WTC11 (cell line): ENCODE data around the gene FBXO36. TPM values are rescaled to one million over a fixed set of nuclear protein-coding genes. Genes with fewer than 3 reads are reported as not detected.

ENCODE experiments used
- ATAC-seq: fragments of 200-7000 bp; cut with Tn5 transposase; 2 replicates; pipeline ENCODE4 v1.10.0; 2021; ENCODE audit warnings: mild to moderate bottlenecking, moderate library complexity
- CTCF ChIA-PET: fragments of 300-600 bp; sonication (Branson Sonifier 250); formaldehyde crosslinking; loops from one replicate; lab custom pipeline; 2021; ENCODE audit warnings: antibody characterized with exemption; lab: Charles Lee
- POLR2A ChIA-PET: fragments of 350-600 bp; sonication (Branson Sonifier 250); formaldehyde crosslinking; loops from one replicate; lab custom pipeline; 2021; ENCODE audit warnings: antibody characterized with exemption; lab: Charles Lee
- DNase-seq: peaks from one replicate; pipeline ENCODE4 v3.0.0; 2021; ENCODE audit warnings: low spot score
- H3K27ac Mint-ChIP-seq: 2 replicates; pipeline ENCODE4 v1.8.0; 2021; ENCODE audit warnings: mixed read lengths
- H3K27me3 Mint-ChIP-seq: 2 replicates; pipeline ENCODE4 v1.8.0; 2021; ENCODE audit warnings: low read depth, mild to moderate bottlenecking, moderate library complexity, mixed read lengths
- H3K36me3 Mint-ChIP-seq: 2 replicates; pipeline ENCODE4 v1.8.0; 2021; ENCODE audit warnings: mixed read lengths
- H3K4me1 Mint-ChIP-seq: 2 replicates; pipeline ENCODE4 v1.8.0; 2022; ENCODE audit warnings: mixed read lengths
- H3K4me3 Mint-ChIP-seq: 2 replicates; pipeline ENCODE4 v1.8.0; 2021; ENCODE audit warnings: mild to moderate bottlenecking, moderate library complexity, mixed read lengths
- H3K9me3 Mint-ChIP-seq: 2 replicates; pipeline ENCODE4 v1.8.0; 2021; ENCODE audit warnings: mixed read lengths
- AFF4 ChIP-seq: sonication (generic); formaldehyde crosslinking; IDR thresholded peaks from 2 replicates; pipeline ENCODE4 v1.8.1; 2023; ENCODE audit warnings: mild to moderate bottlenecking, missing genetic modification reagents, borderline replicate concordance
- CREB1 ChIP-seq: sonication (generic); formaldehyde crosslinking; IDR thresholded peaks from 2 replicates; pipeline ENCODE4 v1.8.0; 2023; ENCODE audit warnings: mild to moderate bottlenecking, missing genetic modification reagents
- CREM ChIP-seq: sonication (generic); formaldehyde crosslinking; IDR thresholded peaks from 2 replicates; pipeline ENCODE4 v1.8.1; 2022; ENCODE audit warnings: mild to moderate bottlenecking, missing genetic modification reagents, moderate library complexity
- E2F5 ChIP-seq: sonication (generic); formaldehyde crosslinking; IDR thresholded peaks from 2 replicates; pipeline ENCODE4 v1.8.1; 2022; ENCODE audit warnings: mild to moderate bottlenecking, moderate library complexity, missing genetic modification reagents
- EMX1 ChIP-seq: fragments of 250-450 bp; sonication (Bioruptor Pico); IDR thresholded peaks from 2 replicates; pipeline ENCODE4 v1.8.0; 2021; ENCODE audit warnings: mild to moderate bottlenecking
- GRHL2 ChIP-seq: fragments of 250-450 bp; sonication (Bioruptor Pico); IDR thresholded peaks from 2 replicates; pipeline ENCODE4 v1.8.0; 2022; ENCODE audit warnings: mild to moderate bottlenecking, moderate library complexity; ENCODE audit not compliant: insufficient replicate concordance, severe bottlenecking
- MXD4 ChIP-seq: fragments of 250-450 bp; sonication (Bioruptor Pico); IDR thresholded peaks from 2 replicates; pipeline ENCODE4 v1.8.0; 2021; ENCODE audit warnings: mild to moderate bottlenecking, moderate library complexity, borderline replicate concordance
- NR2C2 ChIP-seq: sonication (generic); formaldehyde crosslinking; IDR thresholded peaks from 2 replicates; pipeline ENCODE4 v1.8.0; 2022; ENCODE audit warnings: mild to moderate bottlenecking, missing genetic modification reagents
- TEAD1 ChIP-seq: sonication (generic); formaldehyde crosslinking; IDR thresholded peaks from 2 replicates; pipeline ENCODE4 v1.8.0; 2022; ENCODE audit warnings: mild to moderate bottlenecking, missing genetic modification reagents
- ZBTB21 ChIP-seq: sonication (generic); formaldehyde crosslinking; IDR thresholded peaks from 2 replicates; pipeline ENCODE4 v1.8.1; 2023; ENCODE audit warnings: mild to moderate bottlenecking, missing genetic modification reagents, borderline replicate concordance
- ZNF396 ChIP-seq: fragments of 250-450 bp; sonication (Bioruptor Pico); IDR thresholded peaks from 2 replicates; pipeline ENCODE4 v1.8.0; 2021; ENCODE audit warnings: mild to moderate bottlenecking, moderate library complexity, borderline replicate concordance
- total RNA-seq: library from RNA; stranded (reverse); gene quantifications from 3 replicates; pipeline ENCODE4 v1.2.3, GENCODE V29; 2021
- TF ChIP-seq, protein P1 (sequence below): sonication (generic); formaldehyde crosslinking; IDR thresholded peaks from 2 replicates; pipeline ENCODE4 v1.8.1; 2022; ENCODE audit warnings: missing genetic modification reagents, borderline replicate concordance
- TF ChIP-seq, protein P2 (sequence below): sonication (generic); formaldehyde crosslinking; IDR thresholded peaks from 2 replicates; pipeline ENCODE4 v1.8.0; 2022; ENCODE audit warnings: missing genetic modification reagents

The FBXO36 gene
- total RNA-seq, 1 experiment from 2014 or later, result 5.3 TPM

- CTCF ChIA-PET, result no interaction called here
- ATAC-seq, result no peak
These were observed 130.0 kb downstream of the FBXO36 start for GRCh38 chr2:230052299-230052698.

More at GRCh38 chr2:230052299-230052698, 130.0 kb downstream of the FBXO36 start:
- no peak for DNase-seq
- no peaks in the 10 kb centered on the region for H3K4me1 Mint-ChIP-seq
- POLR2A ChIA-PET, result no interaction called here
- no peak overlapping the region for H3K27ac Mint-ChIP-seq
- no peaks in the 10 kb centered on the region for H3K27me3 Mint-ChIP-seq
- no peak overlapping the region for H3K4me3 Mint-ChIP-seq
- H3K9me3 Mint-ChIP-seq, result no peaks in the 10 kb centered on the region
- no peaks in the 10 kb centered on the region for H3K36me3 Mint-ChIP-seq
- TF ChIP-seq, protein P1, sequence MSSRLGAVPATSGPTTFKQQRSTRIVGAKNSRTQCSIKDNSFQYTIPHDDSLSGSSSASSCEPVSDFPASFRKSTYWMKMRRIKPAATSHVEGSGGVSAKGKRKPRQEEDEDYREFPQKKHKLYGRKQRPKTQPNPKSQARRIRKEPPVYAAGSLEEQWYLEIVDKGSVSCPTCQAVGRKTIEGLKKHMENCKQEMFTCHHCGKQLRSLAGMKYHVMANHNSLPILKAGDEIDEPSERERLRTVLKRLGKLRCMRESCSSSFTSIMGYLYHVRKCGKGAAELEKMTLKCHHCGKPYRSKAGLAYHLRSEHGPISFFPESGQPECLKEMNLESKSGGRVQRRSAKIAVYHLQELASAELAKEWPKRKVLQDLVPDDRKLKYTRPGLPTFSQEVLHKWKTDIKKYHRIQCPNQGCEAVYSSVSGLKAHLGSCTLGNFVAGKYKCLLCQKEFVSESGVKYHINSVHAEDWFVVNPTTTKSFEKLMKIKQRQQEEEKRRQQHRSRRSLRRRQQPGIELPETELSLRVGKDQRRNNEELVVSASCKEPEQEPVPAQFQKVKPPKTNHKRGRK (CRISPR knock-in tag), result no peak
- TF ChIP-seq TEAD1 (CRISPR knock-in tag) (no peak), ZNF396 (CRISPR knock-in tag) (no peak), CREM (CRISPR knock-in tag) (no peak), CREB1 (CRISPR knock-in tag) (no peak), EMX1 (CRISPR knock-in tag) (no peak), E2F5 (CRISPR knock-in tag) (no peak), AFF4 (CRISPR knock-in tag) (no peak), MXD4 (CRISPR knock-in tag) (no peak), GRHL2 (CRISPR knock-in tag) (no peak), ZBTB21 (CRISPR knock-in tag) (no peak), NR2C2 (no peak)
- TF ChIP-seq, protein P2, sequence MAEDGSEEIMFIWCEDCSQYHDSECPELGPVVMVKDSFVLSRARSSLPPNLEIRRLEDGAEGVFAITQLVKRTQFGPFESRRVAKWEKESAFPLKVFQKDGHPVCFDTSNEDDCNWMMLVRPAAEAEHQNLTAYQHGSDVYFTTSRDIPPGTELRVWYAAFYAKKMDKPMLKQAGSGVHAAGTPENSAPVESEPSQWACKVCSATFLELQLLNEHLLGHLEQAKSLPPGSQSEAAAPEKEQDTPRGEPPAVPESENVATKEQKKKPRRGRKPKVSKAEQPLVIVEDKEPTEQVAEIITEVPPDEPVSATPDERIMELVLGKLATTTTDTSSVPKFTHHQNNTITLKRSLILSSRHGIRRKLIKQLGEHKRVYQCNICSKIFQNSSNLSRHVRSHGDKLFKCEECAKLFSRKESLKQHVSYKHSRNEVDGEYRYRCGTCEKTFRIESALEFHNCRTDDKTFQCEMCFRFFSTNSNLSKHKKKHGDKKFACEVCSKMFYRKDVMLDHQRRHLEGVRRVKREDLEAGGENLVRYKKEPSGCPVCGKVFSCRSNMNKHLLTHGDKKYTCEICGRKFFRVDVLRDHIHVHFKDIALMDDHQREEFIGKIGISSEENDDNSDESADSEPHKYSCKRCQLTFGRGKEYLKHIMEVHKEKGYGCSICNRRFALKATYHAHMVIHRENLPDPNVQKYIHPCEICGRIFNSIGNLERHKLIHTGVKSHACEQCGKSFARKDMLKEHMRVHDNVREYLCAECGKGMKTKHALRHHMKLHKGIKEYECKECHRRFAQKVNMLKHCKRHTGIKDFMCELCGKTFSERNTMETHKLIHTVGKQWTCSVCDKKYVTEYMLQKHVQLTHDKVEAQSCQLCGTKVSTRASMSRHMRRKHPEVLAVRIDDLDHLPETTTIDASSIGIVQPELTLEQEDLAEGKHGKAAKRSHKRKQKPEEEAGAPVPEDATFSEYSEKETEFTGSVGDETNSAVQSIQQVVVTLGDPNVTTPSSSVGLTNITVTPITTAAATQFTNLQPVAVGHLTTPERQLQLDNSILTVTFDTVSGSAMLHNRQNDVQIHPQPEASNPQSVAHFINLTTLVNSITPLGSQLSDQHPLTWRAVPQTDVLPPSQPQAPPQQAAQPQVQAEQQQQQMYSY (CRISPR knock-in tag), result no peak
